ENCODE results near the gene AMPD3.

Gene AMPD3

DNA sequence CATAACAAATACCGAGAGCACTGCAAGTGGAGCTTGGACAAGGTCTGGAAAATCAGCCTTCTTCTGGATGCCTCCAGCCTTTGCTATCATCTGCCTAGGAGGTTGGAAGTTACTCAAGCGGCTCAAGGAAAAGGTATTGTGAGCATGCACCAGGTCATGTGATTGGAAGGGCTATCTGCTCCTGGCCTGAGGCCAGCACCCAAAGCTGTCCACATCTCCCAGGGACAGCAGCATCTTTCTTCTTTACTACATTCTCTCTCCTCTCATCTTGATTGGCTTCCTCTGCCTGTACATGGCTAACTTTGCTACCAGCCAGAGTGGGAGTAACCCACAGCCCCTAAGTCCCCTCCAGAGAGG, 44.2 kb upstream of the AMPD3 start:
- H3K27ac ChIP-seq = peak overlapping the region; percentile 51; the same call in 1 of the 2 replicates
- TF ChIP-seq, protein P1, sequence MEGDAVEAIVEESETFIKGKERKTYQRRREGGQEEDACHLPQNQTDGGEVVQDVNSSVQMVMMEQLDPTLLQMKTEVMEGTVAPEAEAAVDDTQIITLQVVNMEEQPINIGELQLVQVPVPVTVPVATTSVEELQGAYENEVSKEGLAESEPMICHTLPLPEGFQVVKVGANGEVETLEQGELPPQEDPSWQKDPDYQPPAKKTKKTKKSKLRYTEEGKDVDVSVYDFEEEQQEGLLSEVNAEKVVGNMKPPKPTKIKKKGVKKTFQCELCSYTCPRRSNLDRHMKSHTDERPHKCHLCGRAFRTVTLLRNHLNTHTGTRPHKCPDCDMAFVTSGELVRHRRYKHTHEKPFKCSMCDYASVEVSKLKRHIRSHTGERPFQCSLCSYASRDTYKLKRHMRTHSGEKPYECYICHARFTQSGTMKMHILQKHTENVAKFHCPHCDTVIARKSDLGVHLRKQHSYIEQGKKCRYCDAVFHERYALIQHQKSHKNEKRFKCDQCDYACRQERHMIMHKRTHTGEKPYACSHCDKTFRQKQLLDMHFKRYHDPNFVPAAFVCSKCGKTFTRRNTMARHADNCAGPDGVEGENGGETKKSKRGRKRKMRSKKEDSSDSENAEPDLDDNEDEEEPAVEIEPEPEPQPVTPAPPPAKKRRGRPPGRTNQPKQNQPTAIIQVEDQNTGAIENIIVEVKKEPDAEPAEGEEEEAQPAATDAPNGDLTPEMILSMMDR (conservative IDR thresholded peaks at IDR 0.05) = no peak

GRCh38 chr11:10412266-10412665, 42.8 kb upstream of the AMPD3 start:
- TF ChIP-seq, protein P1 (conservative IDR thresholded peaks at IDR 0.05) = no peak
- H3K27ac ChIP-seq = peak overlapping the region; percentile 51

DNA sequence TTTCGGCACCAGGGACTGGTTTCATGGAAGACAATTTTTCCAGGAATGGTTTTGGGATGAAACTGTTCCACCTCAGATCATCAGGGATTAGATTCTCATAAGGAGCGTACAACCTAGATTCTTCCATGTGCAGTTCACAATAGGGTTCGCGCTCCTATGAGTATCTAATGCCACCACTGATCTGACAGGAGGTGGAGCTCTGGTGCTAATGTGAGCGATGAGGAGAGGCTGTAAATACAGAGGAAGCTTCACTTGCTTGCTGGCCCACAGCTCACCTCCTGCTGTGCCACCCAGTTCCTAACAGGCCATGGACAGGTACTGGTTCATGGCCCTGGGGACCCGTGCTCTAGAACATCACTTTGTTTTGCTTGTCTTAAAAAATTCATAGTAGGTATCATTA, 41.8 kb upstream of the AMPD3 start:
- H3K27ac ChIP-seq = peak overlapping the region; percentile 51; the same call in 1 of the 2 replicates
- TF ChIP-seq, protein P1 (conservative IDR thresholded peaks at IDR 0.05) = peak; percentile 58

DNA sequence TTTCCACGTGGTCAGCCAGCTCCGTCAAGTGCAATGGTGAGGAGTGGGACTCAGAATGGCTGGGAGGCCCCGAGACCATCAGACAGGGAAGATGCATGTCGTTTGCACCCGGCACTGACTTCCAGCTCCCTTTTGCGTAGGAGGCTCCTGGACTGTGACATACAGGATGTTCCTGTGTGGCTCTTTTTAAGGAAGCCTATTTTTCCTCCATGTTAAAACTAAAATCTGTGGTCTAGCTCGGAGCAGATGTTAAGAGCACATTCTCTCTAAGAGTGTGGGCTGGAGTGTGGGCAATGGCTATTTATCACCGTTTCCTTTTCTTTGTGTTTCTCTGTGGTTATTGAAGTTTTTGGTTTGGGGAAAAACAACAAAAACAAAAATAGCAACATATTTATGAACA, 40.9 kb upstream of the AMPD3 start:
- TF ChIP-seq, protein P1 (conservative IDR thresholded peaks at IDR 0.05) = no peak
- H3K27ac ChIP-seq = peak overlapping the region; percentile 51; the same call in 1 of the 2 replicates

DNA sequence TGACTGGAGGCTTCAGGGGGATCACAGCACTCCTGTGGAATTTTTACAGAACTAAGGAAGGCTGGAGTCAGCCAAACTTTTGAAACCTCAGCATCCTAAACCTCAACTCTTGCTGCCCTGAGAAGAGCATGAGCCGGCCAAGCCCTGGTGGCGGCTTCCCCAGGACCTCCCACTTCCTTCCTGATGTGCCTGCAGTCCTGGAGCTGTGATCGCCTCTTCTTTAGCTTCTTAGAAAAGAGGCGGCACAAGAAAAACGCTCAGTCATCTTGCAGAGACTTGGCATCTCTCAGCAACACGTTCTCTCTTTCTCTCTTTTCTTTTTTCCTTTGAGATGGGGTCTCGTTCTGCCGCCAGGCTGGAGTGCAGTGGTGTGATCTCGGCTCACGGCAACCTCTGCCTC, 40.4 kb upstream of the AMPD3 start:
- H3K27ac ChIP-seq = no peak overlapping the region
- TF ChIP-seq, protein P1 (conservative IDR thresholded peaks at IDR 0.05) = no peak

DNA sequence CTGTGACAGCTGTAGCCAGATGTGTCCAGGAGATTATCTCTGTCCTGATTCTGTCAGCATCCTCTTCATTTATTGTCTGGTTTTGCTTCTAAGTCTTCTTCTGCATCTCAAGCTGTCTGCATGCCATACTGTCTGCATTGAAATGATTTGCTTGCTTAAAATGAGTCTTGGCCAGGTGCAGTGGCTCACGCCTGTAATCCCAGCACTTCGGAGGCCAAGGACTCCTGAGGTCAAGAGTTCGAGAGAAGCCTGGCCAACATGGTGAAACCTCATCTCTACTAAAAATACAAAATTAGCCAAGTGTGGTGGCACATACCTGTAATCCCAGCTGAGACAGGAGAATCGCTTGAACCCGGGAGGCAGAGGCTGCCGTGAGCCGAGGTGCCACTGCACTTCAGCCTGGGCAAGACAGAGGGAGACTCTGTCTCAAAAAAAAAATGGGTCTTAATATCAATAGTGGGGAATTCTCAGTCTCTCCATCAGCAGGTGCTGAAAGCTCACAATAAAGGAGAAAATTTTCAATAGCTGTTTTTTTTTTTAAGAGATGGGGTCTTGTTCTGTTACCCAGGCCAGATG, 39.2 kb upstream of the AMPD3 start:
- TF ChIP-seq, protein P1 (conservative IDR thresholded peaks at IDR 0.05) = no peak
- H3K27ac ChIP-seq = no peak overlapping the region

GRCh38 chr11:10418259-10418949, 36.7 kb upstream of the AMPD3 start:
- no peak overlapping the region for H3K27ac ChIP-seq
- TF ChIP-seq, protein P1 (conservative IDR thresholded peaks at IDR 0.05) = no peak
